HL-60 (cell line): Measurements from ENCODE around the gene RBMS3.

Source experiments
- CTCF ChIP-seq: IDR thresholded peaks from one replicate; pipeline ENCODE4 v1.5.1; 2011; ENCODE audit warnings: low read length, control low read depth, inconsistent platforms; ENCODE audit not compliant: insufficient read depth
- GABPA ChIP-seq: IDR thresholded peaks from 2 replicates; pipeline ENCODE4 v1.6.1; 2012; ENCODE audit warnings: low read depth
- POLR2AphosphoS5 ChIP-seq: IDR thresholded peaks from 2 replicates; pipeline ENCODE4 v1.6.1; 2012; ENCODE audit warnings: low read depth
- SPI1 ChIP-seq: IDR thresholded peaks from 2 replicates; pipeline ENCODE4 v1.6.1; 2012; ENCODE audit warnings: low read depth, mild to moderate bottlenecking, borderline replicate concordance
- TF ChIP-seq, protein P1 (sequence below): IDR thresholded peaks from 2 replicates; pipeline ENCODE4 v1.6.1; 2012; ENCODE audit warnings: low read depth; ENCODE audit not compliant: insufficient replicate concordance

GRCh38 chr3:29628795-29629194 is 347.9 kb downstream of the RBMS3 start:
- no peak for TF ChIP-seq POLR2AphosphoS5
- no peak for TF ChIP-seq CTCF
- TF ChIP-seq, protein P1, sequence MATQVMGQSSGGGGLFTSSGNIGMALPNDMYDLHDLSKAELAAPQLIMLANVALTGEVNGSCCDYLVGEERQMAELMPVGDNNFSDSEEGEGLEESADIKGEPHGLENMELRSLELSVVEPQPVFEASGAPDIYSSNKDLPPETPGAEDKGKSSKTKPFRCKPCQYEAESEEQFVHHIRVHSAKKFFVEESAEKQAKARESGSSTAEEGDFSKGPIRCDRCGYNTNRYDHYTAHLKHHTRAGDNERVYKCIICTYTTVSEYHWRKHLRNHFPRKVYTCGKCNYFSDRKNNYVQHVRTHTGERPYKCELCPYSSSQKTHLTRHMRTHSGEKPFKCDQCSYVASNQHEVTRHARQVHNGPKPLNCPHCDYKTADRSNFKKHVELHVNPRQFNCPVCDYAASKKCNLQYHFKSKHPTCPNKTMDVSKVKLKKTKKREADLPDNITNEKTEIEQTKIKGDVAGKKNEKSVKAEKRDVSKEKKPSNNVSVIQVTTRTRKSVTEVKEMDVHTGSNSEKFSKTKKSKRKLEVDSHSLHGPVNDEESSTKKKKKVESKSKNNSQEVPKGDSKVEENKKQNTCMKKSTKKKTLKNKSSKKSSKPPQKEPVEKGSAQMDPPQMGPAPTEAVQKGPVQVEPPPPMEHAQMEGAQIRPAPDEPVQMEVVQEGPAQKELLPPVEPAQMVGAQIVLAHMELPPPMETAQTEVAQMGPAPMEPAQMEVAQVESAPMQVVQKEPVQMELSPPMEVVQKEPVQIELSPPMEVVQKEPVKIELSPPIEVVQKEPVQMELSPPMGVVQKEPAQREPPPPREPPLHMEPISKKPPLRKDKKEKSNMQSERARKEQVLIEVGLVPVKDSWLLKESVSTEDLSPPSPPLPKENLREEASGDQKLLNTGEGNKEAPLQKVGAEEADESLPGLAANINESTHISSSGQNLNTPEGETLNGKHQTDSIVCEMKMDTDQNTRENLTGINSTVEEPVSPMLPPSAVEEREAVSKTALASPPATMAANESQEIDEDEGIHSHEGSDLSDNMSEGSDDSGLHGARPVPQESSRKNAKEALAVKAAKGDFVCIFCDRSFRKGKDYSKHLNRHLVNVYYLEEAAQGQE: no peak
- TF ChIP-seq GABPA: no peak
- TF ChIP-seq SPI1: no peak
